ENCODE results near the gene YTHDF1.
"Not testable (repeated sequence)": the region's sequence is repeated elsewhere in the genome, so short reads cannot be mapped to it uniquely, and the experiment has no call there.

The YTHDF1 gene

GRCh38 chr20:63158845-63159244 is 57.1 kb downstream of the YTHDF1 start:
- Histone ChIP-seq H3K36me3 (ENCODE audit: insufficient read depth) (no peaks in the 10 kb centered on the region), H3K79me2 (ENCODE audit: insufficient read depth, low read depth) (no peaks in the 10 kb centered on the region), H2AFZ (ENCODE audit: low read depth) (no peak overlapping the region), H3K4me3 (IDR thresholded peaks at IDR 0.05; ENCODE audit: insufficient read depth, low read depth, low read length) (no peak overlapping the region), H3K9ac (no peak overlapping the region), H3K27ac (no peak overlapping the region), H4K20me1 (ENCODE audit: insufficient read depth) (no peaks in the 10 kb centered on the region), H3K4me1 (ENCODE audit: low read depth, poor library complexity, severe bottlenecking) (no peaks in the 10 kb centered on the region), H3K27me3 (ENCODE audit: insufficient read depth, low read depth) (peaks cover 90% of the 10 kb centered on the region), H3K4me2 (no peak overlapping the region)
- TF ChIP-seq, protein P1, sequence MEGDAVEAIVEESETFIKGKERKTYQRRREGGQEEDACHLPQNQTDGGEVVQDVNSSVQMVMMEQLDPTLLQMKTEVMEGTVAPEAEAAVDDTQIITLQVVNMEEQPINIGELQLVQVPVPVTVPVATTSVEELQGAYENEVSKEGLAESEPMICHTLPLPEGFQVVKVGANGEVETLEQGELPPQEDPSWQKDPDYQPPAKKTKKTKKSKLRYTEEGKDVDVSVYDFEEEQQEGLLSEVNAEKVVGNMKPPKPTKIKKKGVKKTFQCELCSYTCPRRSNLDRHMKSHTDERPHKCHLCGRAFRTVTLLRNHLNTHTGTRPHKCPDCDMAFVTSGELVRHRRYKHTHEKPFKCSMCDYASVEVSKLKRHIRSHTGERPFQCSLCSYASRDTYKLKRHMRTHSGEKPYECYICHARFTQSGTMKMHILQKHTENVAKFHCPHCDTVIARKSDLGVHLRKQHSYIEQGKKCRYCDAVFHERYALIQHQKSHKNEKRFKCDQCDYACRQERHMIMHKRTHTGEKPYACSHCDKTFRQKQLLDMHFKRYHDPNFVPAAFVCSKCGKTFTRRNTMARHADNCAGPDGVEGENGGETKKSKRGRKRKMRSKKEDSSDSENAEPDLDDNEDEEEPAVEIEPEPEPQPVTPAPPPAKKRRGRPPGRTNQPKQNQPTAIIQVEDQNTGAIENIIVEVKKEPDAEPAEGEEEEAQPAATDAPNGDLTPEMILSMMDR (conservative IDR thresholded peaks at IDR 0.05; ENCODE audit: low read depth, low read length) = no peak

- no peak overlapping the region for H3K27ac ChIP-seq
- TF ChIP-seq, protein P1 (conservative IDR thresholded peaks at IDR 0.05; ENCODE audit: low read depth, low read length) = no peak
- no peaks in the 10 kb centered on the region for H3K79me2 ChIP-seq (ENCODE audit: insufficient read depth, low read depth)
- peaks cover 90% of the 10 kb centered on the region for H3K27me3 ChIP-seq (ENCODE audit: insufficient read depth, low read depth)
- no peak overlapping the region for H2AFZ ChIP-seq (ENCODE audit: low read depth)
- no peak overlapping the region for H3K9ac ChIP-seq
- H4K20me1 ChIP-seq (ENCODE audit: insufficient read depth) = no peaks in the 10 kb centered on the region
- no peaks in the 10 kb centered on the region for H3K36me3 ChIP-seq (ENCODE audit: insufficient read depth)
- H3K4me1 ChIP-seq (ENCODE audit: low read depth, poor library complexity, severe bottlenecking) = no peaks in the 10 kb centered on the region
- no peak overlapping the region for H3K4me3 ChIP-seq (IDR thresholded peaks at IDR 0.05; ENCODE audit: insufficient read depth, low read depth, low read length)
- no peak overlapping the region for H3K4me2 ChIP-seq
Measured at GRCh38 chr20:63158352-63158751, 57.6 kb downstream of the YTHDF1 start.

DNA sequence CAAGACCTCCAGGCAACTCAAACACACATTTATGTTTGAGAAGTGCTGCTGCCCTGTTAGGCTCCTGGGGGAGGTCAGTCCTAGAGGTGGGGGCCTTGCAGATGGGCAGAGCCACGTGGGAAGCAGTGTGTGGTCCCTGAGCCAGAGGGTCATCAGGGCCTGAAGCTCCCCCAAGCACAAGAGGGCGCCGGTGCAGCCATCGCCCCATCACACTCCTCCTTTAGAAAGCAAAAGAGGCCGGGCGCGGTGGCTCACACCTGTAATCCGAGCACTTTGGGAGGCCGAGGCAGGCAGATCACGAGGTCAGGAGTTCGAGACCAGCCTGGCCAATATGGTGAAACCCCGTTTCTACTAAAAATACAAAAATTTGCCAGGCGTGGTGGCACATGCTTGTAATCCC is 58.5 kb downstream of the YTHDF1 start:
- H3K27me3 ChIP-seq (ENCODE audit: insufficient read depth, low read depth) = peaks cover 90% of the 10 kb centered on the region
- not testable (repeated sequence) for H3K4me3 ChIP-seq (IDR thresholded peaks at IDR 0.05; ENCODE audit: insufficient read depth, low read depth, low read length); H3K9ac ChIP-seq; H3K36me3 ChIP-seq (ENCODE audit: insufficient read depth); H3K27ac ChIP-seq; H4K20me1 ChIP-seq (ENCODE audit: insufficient read depth); H2AFZ ChIP-seq (ENCODE audit: low read depth); H3K4me2 ChIP-seq; H3K79me2 ChIP-seq (ENCODE audit: insufficient read depth, low read depth); H3K4me1 ChIP-seq (ENCODE audit: low read depth, poor library complexity, severe bottlenecking)

- TF ChIP-seq, protein P1 (conservative IDR thresholded peaks at IDR 0.05; ENCODE audit: low read depth, low read length) = no peak
- Histone ChIP-seq H4K20me1 (ENCODE audit: insufficient read depth) (no peaks in the 10 kb centered on the region), H3K4me2 (no peak overlapping the region), H3K79me2 (ENCODE audit: insufficient read depth, low read depth) (no peaks in the 10 kb centered on the region), H3K36me3 (ENCODE audit: insufficient read depth) (no peaks in the 10 kb centered on the region), H3K27ac (no peak overlapping the region), H3K4me1 (ENCODE audit: low read depth, poor library complexity, severe bottlenecking) (no peaks in the 10 kb centered on the region), H3K27me3 (ENCODE audit: insufficient read depth, low read depth) (peaks cover 90% of the 10 kb centered on the region), H3K4me3 (IDR thresholded peaks at IDR 0.05; ENCODE audit: insufficient read depth, low read depth, low read length) (no peak overlapping the region), H2AFZ (ENCODE audit: low read depth) (no peak overlapping the region), H3K9ac (no peak overlapping the region)
Measured at GRCh38 chr20:63156221-63156671, 59.7 kb downstream of the YTHDF1 start.

DNA sequence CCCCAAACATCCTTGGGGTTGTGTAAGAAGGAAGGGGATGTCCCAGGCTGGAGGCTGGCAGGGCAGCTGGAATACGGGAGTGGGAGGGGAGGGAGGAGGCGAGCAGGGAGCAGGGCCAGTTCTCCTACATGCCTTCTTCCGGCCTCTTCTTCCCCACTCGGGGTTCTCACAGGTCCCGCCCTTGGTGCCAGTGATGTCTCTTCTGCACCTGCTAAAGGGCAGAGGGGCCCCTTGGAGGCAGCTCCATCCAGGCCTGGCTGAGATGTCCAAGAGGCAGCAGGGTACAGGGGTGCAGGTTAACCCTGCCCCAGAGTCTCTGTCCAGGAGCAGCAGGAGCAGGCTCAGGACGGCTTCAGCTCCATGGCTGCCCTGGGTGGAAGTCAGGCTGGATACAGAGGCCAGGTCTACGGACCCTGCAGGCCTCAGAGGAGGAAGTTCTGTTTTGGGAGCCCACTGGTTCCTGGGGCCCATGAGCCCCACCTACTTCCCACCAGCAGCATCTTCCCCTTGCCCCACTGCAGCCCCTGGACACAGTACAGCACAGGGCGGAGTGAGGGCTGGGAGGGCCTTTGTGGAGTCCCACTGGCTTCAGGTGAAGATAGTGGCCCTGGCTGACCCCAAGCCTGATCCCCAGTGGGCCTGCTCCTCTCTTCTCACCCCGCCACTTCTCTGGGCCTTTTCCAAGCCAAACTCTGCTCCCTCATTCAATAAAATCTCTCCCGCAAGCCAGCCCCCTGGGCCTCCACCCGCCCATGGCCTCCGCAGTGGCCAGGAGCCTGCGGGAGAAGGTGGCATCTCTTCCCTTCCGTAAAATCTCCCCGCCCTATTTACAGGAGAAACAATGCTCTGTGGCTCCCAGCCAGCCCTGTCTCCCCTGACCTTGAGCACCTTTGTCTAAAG is 60.4 kb downstream of the YTHDF1 start:
- Histone ChIP-seq H3K4me2 (no peak overlapping the region), H3K9ac (no peak overlapping the region), H2AFZ (ENCODE audit: low read depth) (no peak overlapping the region), H3K4me3 (IDR thresholded peaks at IDR 0.05; ENCODE audit: insufficient read depth, low read depth, low read length) (no peak overlapping the region), H3K4me1 (ENCODE audit: low read depth, poor library complexity, severe bottlenecking) (no peaks in the 10 kb centered on the region), H3K36me3 (ENCODE audit: insufficient read depth) (no peaks in the 10 kb centered on the region), H3K27me3 (ENCODE audit: insufficient read depth, low read depth) (peaks cover 90% of the 10 kb centered on the region), H3K27ac (no peak overlapping the region), H4K20me1 (ENCODE audit: insufficient read depth) (no peaks in the 10 kb centered on the region), H3K79me2 (ENCODE audit: insufficient read depth, low read depth) (no peaks in the 10 kb centered on the region)
- TF ChIP-seq, protein P1 (conservative IDR thresholded peaks at IDR 0.05; ENCODE audit: low read depth, low read length) = no peak
